ENCODE results near the gene MAP4K2.

Gene MAP4K2

DNA sequence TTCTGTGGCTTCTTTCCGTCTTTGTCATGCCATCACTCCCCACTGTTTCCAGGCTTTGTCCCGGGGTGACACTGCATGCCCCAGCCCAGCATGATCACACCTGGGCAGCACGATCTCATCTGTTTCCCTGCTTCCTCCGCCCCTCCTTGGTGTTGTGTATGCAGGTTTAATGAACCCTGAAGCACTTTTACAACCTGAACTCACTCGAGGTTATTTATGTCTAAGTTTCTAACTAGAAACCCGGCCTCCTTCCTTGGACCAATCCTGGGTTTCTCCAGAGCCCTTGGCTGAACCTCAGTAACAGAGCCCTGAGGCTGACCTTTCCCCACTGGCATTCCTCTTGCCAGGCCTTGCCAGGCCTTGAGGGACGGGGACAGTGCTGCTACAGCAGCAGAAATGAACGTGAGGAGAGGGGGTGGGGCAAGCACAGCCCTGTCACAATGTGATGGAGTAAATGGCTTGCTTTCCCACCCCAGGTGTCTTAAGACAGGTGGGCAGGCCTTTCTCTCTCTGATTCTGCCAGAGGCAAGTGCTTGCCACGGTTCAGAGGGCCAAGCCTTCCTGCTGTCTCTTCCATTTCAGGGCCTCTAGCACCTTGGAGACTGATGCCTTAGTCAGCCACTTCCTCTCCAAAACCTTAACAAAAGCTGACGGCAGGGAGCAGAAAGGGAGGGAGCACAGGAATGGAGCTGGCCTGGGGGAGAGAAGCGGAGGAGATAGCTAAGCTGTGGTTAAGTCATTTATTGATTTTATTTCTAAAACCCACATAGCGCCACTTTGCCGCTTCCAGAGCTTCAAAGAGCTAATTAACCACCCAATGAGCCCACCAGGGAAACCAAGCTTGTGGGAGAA, 40.1 kb downstream of the MAP4K2 start:
- DNase-seq (ENCODE audit: insufficient read length), result no peak
- FAIRE-seq, result no peak
- TF ChIP-seq POLR2AphosphoS5 (IDR thresholded peaks at IDR 0.05; ENCODE audit: low read depth, low read length) (0 out of 2 replicates have a peak, but pooled peaks have one; percentile 39), POLR2A (IDR thresholded peaks at IDR 0.05; ENCODE audit: low read depth, low read length) (no peak; the same call in 1 of the 2 replicates), TAF1 (IDR thresholded peaks at IDR 0.05; ENCODE audit: borderline replicate concordance, low read depth, low read length) (no peak)

DNA sequence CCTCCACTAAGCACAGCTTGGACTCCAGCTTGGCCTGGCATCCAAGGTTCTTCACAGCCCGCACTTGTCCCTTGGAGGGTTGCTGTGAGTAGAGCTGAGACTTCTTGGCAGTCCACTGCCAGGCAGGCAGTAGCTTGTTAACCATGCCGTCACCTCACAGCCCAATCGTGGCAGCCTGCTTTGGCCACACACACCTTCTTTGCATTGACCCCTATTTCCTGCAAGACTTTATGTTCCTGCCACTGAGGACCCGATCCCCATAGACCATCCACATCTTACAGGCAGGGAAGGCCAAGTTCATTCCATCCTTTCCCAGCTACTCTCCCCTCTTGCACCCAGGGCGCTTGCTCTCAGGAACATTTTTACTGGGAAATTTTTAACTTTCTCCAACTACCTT, 40.7 kb downstream of the MAP4K2 start:
- FAIRE-seq, result peak; percentile 73

DNA sequence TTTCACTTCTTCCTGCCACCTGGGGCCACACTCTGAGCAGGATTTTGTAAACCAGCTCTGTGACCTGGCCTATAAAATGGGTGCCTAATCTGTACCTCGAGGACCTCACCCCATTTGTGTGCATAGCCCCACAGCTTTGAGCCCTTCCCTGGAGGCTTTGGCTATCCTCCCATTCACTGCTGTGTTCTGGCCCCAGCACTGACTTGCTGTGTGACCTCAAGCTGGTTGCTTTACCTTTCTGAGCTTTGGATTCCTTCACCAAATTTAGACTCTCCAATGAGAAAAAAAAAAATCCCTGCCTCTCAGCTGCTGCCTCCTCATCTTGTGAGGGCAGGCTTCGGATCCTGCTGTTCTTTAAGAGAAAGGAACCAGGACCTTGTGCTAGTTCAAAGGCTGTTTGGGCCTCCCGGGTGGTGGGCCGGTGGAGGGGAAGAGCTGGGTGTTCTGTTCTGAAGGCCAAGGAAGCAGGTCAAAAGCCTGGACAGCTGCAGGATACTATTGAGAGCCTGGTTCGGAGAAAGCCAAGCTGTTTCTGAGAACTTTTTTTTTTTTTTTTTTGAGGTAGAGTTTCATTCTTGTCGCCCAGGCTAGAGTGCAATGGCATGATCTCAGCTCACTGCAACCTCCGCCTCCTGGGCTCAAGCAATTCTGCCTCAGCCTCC, 42.1 kb downstream of the MAP4K2 start:
- no peak for TF ChIP-seq TAF1 (IDR thresholded peaks at IDR 0.05; ENCODE audit: borderline replicate concordance, low read depth, low read length)
- no peak for TF ChIP-seq POLR2A (IDR thresholded peaks at IDR 0.05; ENCODE audit: low read depth, low read length)
- no peak; the same call in 1 of the 2 replicates for TF ChIP-seq POLR2AphosphoS5 (IDR thresholded peaks at IDR 0.05; ENCODE audit: low read depth, low read length)
- no peak for DNase-seq (ENCODE audit: insufficient read length)
- no peak for FAIRE-seq

More for the DNA sequence above, 40.7 kb downstream of the MAP4K2 start:
- no peak for DNase-seq (ENCODE audit: insufficient read length)
- no peak for TF ChIP-seq TAF1 (IDR thresholded peaks at IDR 0.05; ENCODE audit: borderline replicate concordance, low read depth, low read length)
- TF ChIP-seq POLR2AphosphoS5 (IDR thresholded peaks at IDR 0.05; ENCODE audit: low read depth, low read length), result peak; percentile 96
- peak; percentile 74; the same call in 1 of the 2 replicates for TF ChIP-seq POLR2A (IDR thresholded peaks at IDR 0.05; ENCODE audit: low read depth, low read length)

DNA sequence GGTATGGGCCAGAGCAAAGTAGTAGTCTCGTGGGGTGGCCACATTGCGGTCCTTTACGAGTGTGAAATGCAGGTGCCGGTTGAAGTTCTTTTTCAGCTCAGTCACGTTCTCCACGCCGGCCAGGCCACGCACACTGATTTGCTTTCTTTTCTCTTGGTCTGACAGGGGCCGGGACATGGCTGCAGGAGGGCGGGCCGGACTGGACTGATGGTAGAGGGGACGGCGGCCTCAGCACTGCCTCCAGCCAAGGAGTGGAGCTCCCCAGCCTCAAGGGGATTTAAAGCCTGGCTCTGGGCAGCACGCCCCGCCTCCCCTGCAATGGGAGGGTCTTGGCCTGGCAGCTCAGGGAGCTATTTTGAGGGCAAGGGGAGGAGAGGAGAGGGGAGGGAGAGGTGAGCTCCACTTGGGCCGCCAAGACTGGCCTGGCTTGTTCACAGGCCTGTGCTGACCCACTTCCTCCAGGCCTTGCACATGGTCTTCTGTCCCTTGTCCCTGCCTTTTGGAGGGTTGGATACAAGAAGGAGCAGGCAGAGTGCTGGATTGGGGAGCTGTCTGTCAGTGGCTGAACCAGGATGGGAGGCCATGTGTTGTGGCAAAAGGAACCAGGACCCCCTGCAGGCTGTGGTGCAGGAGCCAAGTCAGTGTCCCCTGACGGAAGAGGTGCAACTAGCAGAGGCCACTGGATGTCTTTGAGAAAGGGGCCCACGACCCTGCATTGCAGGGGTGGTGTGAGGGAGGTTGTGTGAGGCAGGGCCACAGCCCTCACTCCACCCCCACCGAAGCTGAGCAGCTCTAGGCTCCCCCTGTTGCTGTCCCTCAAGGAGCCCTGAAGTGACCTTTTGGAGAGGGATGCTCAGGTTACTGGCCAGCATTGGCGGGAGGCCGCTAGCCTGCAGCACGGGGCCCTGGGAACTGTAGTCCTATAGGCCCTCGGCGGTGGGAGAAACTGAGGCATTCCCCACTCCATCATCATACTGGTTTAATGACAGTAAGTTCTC, 43.0 kb downstream of the MAP4K2 start, which contains the start of gene PYGM:
Gene PYGM (minus strand): TSS at position 253 of the 998 bp plus-strand sequence. CDS start 76 bp downstream, at position 177.
- TF ChIP-seq TAF1 (IDR thresholded peaks at IDR 0.05; ENCODE audit: borderline replicate concordance, low read depth, low read length), result no peak
- TF ChIP-seq POLR2A (IDR thresholded peaks at IDR 0.05; ENCODE audit: low read depth, low read length), result peak; percentile 48; the same call in 1 of the 2 replicates
- DNase-seq (ENCODE audit: insufficient read length) (no peak), FAIRE-seq (no peak)

GRCh38 chr11:64759131-64759721, 43.8 kb downstream of the MAP4K2 start:
- FAIRE-seq, result no peak
- no peak for DNase-seq (ENCODE audit: insufficient read length)
- TF ChIP-seq POLR2A (IDR thresholded peaks at IDR 0.05; ENCODE audit: low read depth, low read length), result no peak
- no peak for TF ChIP-seq POLR2AphosphoS5 (IDR thresholded peaks at IDR 0.05; ENCODE audit: low read depth, low read length)
- TF ChIP-seq TAF1 (IDR thresholded peaks at IDR 0.05; ENCODE audit: borderline replicate concordance, low read depth, low read length), result no peak

- TF ChIP-seq POLR2A (IDR thresholded peaks at IDR 0.05; ENCODE audit: low read depth, low read length) (no peak), TAF1 (IDR thresholded peaks at IDR 0.05; ENCODE audit: borderline replicate concordance, low read depth, low read length) (no peak), POLR2AphosphoS5 (IDR thresholded peaks at IDR 0.05; ENCODE audit: low read depth, low read length) (no peak)
- FAIRE-seq, result no peak
- DNase-seq (ENCODE audit: insufficient read length), result no peak
Measured at GRCh38 chr11:64758330-64759079, 44.5 kb downstream of the MAP4K2 start.

DNA sequence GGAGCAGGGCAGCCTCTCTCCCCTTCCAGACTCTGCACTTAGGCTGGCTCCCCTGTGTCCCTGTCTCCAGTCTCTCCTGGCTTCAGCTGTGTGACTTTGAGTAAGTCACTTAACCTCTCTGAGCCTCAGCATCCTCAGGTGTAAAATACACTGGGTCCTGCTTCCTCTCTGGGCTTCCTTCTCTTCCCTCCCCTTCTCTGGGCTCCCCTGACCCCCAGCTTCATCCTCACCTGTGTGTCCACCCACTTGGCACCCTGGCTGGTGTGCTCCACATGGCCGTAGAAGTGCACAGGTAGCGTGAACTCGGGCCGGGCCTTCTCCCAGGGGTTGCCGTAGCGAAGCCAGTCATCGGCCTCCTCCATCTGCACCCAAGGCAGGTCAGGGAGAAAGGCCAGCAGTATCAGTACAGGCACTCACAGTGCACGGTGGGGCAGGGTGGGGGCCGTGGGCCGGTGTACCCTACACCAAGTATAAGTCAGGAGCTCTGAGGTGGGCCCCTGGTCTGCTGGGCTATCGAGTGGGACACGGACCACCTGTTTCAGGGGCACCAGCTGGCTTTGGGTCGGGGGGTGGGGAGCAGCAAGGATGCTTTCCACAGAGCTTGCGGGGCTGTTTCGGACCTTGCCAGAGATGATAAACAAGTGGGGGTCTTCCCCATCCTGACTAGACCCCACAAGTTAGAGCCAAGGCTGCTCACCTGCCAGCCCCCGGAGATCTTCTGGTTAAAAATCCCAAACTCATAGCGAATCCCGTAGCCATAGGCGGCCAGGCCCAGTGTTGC, 45.3 kb downstream of the MAP4K2 start:
- TF ChIP-seq TAF1 (IDR thresholded peaks at IDR 0.05; ENCODE audit: borderline replicate concordance, low read depth, low read length), result no peak
- no peak for TF ChIP-seq POLR2A (IDR thresholded peaks at IDR 0.05; ENCODE audit: low read depth, low read length)
- TF ChIP-seq POLR2AphosphoS5 (IDR thresholded peaks at IDR 0.05; ENCODE audit: low read depth, low read length), result no peak
- FAIRE-seq, result no peak
- DNase-seq (ENCODE audit: insufficient read length), result no peak

DNA sequence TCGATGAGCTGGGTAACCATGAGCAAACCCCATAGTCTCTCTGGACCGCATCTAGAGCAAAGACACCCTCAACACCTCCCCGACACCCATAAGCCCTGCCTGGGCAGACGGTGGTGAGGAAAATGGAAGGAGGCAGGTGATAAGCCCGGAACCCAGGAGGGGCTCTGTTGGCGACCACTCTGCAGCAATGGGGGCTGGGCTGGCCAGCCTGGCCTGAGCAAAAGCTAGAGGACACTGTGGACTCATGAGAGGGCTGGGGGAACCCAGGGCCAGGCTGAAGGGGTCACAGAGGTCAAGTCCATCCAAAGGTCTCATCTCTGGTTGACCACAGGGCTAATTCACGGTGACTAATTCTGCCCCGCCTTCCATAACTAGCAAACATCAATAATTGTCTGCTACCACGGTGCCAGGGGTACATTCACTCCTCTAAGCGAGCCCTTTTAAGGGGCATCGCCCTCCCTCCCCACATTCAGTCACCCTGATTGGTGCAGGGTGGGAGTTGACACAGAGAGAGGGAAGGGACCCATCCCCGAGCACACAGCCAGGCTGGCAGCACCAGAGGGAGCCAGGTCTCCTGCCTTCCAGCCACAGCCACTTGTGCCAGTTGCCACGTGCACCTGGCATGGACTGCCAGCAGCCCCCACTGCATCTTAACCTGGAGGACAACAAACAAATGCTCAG, 47.2 kb downstream of the MAP4K2 start:
- FAIRE-seq (no peak), DNase-seq (ENCODE audit: insufficient read length) (no peak)
- TF ChIP-seq POLR2AphosphoS5 (IDR thresholded peaks at IDR 0.05; ENCODE audit: low read depth, low read length) (no peak), POLR2A (IDR thresholded peaks at IDR 0.05; ENCODE audit: low read depth, low read length) (no peak), TAF1 (IDR thresholded peaks at IDR 0.05; ENCODE audit: borderline replicate concordance, low read depth, low read length) (no peak)
